CD4-positive, alpha-beta T cell (primary cell): ENCODE measurements around the gene CD63. TPM values are rescaled to one million over a fixed set of nuclear protein-coding genes. Genes with fewer than 3 reads are reported as not detected.

Experiments used
- ATAC-seq: fragments of 200-7000 bp; cut with Tn5 transposase; one replicate; pipeline ENCODE4 v1.10.0; 2022; ENCODE audit warnings: mild to moderate bottlenecking; ENCODE audit not compliant: poor library complexity
- CTCF ChIA-PET: fragments of 350-600 bp; sonication (Branson Sonifier 250); formaldehyde crosslinking; loops from one replicate; lab custom pipeline; 2021; ENCODE audit warnings: antibody characterized with exemption, inconsistent platforms; lab: Charles Lee
- POLR2A ChIA-PET: fragments of 350-600 bp; sonication (Branson Sonifier 250); formaldehyde crosslinking; loops from one replicate; lab custom pipeline; 2021; ENCODE audit warnings: antibody characterized with exemption, inconsistent platforms; lab: Charles Lee
- DNase-seq, 14 experiments: peaks; one replicate each; pipeline ENCODE4 v3.0.0-alpha.2; 2013 to 2020; ENCODE audit warnings: mixed read lengths in 2 of 14
- H3K27ac ChIP-seq, 2 donors: one replicate each; pipeline versions ENCODE4 v1.5.1 to v1.7.0; 2013; ENCODE audit warnings: low read length in 2 of 2, low read depth in 1 of 2, mild to moderate bottlenecking in 1 of 2
- H3K27me3 ChIP-seq, 2 experiments: 1 replicate in 1 of 2; 2 replicates in 1 of 2; pipeline versions ENCODE4 v1.6.1 to v1.7.0; 2013; ENCODE audit warnings: low read length in 2 of 2, control low read depth in 1 of 2, mild to moderate bottlenecking in 1 of 2, moderate library complexity in 1 of 2; ENCODE audit not compliant: insufficient read depth in 2 of 2, control insufficient read depth in 1 of 2
- H3K36me3 ChIP-seq: one replicate; pipeline ENCODE4 v1.6.1; 2013; ENCODE audit warnings: low read length, control low read depth; ENCODE audit not compliant: insufficient read depth
- H3K4me1 ChIP-seq: one replicate; pipeline ENCODE4 v1.6.1; 2013; ENCODE audit warnings: low read length, control low read depth; ENCODE audit not compliant: insufficient read depth
- H3K4me3 ChIP-seq: one replicate; pipeline ENCODE4 v1.5.1; 2013; ENCODE audit warnings: mild to moderate bottlenecking, low read length, moderate library complexity
- H3K9me3 ChIP-seq, 2 experiments: 1 replicate in 1 of 2; 2 replicates in 1 of 2; pipeline versions ENCODE4 v1.6.1 to v1.7.0; 2013; ENCODE audit warnings: low read length in 2 of 2, mild to moderate bottlenecking in 2 of 2, control low read depth in 1 of 2, moderate library complexity in 1 of 2; ENCODE audit not compliant: control insufficient read depth in 1 of 2, insufficient read depth in 1 of 2
- H3K27ac Mint-ChIP-seq: one replicate; pipeline ENCODE4 v1.8.0; 2020; ENCODE audit warnings: mixed read lengths
- H3K27me3 Mint-ChIP-seq: one replicate; pipeline ENCODE4 v1.8.0; 2021; ENCODE audit warnings: mixed read lengths
- H3K36me3 Mint-ChIP-seq: one replicate; pipeline ENCODE4 v1.8.0; 2021; ENCODE audit warnings: low read depth, mixed read lengths
- H3K4me1 Mint-ChIP-seq: one replicate; pipeline ENCODE4 v1.8.0; 2021; ENCODE audit warnings: low read depth, mixed read lengths
- H3K4me3 Mint-ChIP-seq: one replicate; pipeline ENCODE4 v1.8.0; 2020; ENCODE audit warnings: mild to moderate bottlenecking, mixed read lengths
- H3K9me3 Mint-ChIP-seq: one replicate; pipeline ENCODE4 v1.8.0; 2020; ENCODE audit warnings: mixed read lengths
- CTCF ChIP-seq: fragments of 200-600 bp; IDR thresholded peaks from one replicate; pipeline ENCODE4 v1.8.0; 2022; ENCODE audit warnings: antibody characterized with exemption, mild to moderate bottlenecking
- intact Hi-C, 2 experiments: fragments of 100-400 bp; cut with DNase I in 1 of 2; cut with micrococcal nuclease in 1 of 2; formaldehyde crosslinking; loops; one replicate each; pipeline versions ENCODE4 v1.15.1 to v1.9.0; 2023 to 2025; cut with DNase I, micrococcal nuclease
- total RNA-seq, 174 experiments: library from RNA in 2 of 174; stranded (reverse) in 2 of 174; gene quantifications; one replicate each; pipeline ENCODE4 v1.2.3 and lab custom pipeline; 2021 to 2026

CD63 gene
- total RNA-seq, 2 experiments from 2014 or later: 34.0 to 36.4 TPM

GRCh38 chr12:55744340-55745030 is 15.7 kb upstream of the CD63 start:
- H3K4me1 Mint-ChIP-seq: peaks cover 45% of the 10 kb centered on the region

GRCh38 chr12:55743406-55744339 is 14.9 kb upstream of the CD63 start:
- Histone ChIP-seq H3K9me3 (no peaks in the 10 kb centered on the region), H3K27me3 (no peaks in the 10 kb centered on the region), H3K36me3 (no peaks in the 10 kb centered on the region), H3K4me3 (peak overlapping the region; percentile 89), H3K27ac (no peak overlapping the region), H3K4me1 (peaks cover 35% of the 10 kb centered on the region)
- Mint-ChIP-seq H3K4me3 (peak overlapping the region; percentile 95), H3K36me3 (peaks cover 8% of the 10 kb centered on the region), H3K27me3 (no peaks in the 10 kb centered on the region), H3K27ac (peak overlapping the region; percentile 85), H3K4me1 (peaks cover 49% of the 10 kb centered on the region), H3K9me3 (no peaks in the 10 kb centered on the region)
- ChIA-PET POLR2A (interaction anchor here (0.5 to 3.9 kb wide), 15 partner anchors 11 to 478 kb away, joined by 3 to 31 read pairs (median 4); partner anchors contain the start of genes DNAJC14, ORMDL2, RNF41 and SARNP), CTCF (interaction anchor here (0.8 to 1.5 kb wide), 5 partner anchors 14 to 183 kb away, joined by 3 to 8 read pairs (median 3); partner anchors contain the start of genes ORMDL2 and SARNP)
- DNase-seq: peak in 12 of 14 experiments; percentile 25 to 81 (median 49)
- peak; percentile 40 for ATAC-seq
- TF ChIP-seq CTCF: no peak
- intact Hi-C loops: loop anchor here in 1 of 2 experiments (2.0 to 10.0 kb wide), 7 partner anchors 53 to 721 kb away; partner anchors contain the start of genes ESYT1, ORMDL2, RPS26 and SARNP

More at GRCh38 chr12:55744340-55745030, 15.7 kb upstream of the CD63 start:
- Histone ChIP-seq H3K36me3 (peaks cover 4% of the 10 kb centered on the region), H3K4me1 (peaks cover 35% of the 10 kb centered on the region), H3K9me3 (no peaks in the 10 kb centered on the region), H3K27me3 (no peaks in the 10 kb centered on the region), H3K4me3 (peak overlapping the region; percentile 89), H3K27ac (peak overlapping the region in 1 of 2 donors; percentile 13)
- peak overlapping the region; percentile 85 for H3K27ac Mint-ChIP-seq
- no peaks in the 10 kb centered on the region for H3K9me3 Mint-ChIP-seq
- H3K27me3 Mint-ChIP-seq: no peaks in the 10 kb centered on the region
- POLR2A ChIA-PET: interaction anchor here (0.8 to 3.9 kb wide), 14 partner anchors 10 to 477 kb away, joined by 3 to 31 read pairs (median 4); partner anchors contain the start of genes DNAJC14, ORMDL2, RNF41 and SARNP
- DNase-seq (peak in 1 of 14 experiments; percentile 17), ATAC-seq (no peak)
- CTCF ChIA-PET: interaction anchor here (0.8 to 1.5 kb wide), 5 partner anchors 14 to 182 kb away, joined by 3 to 8 read pairs (median 3); partner anchors contain the start of genes ORMDL2 and SARNP
- H3K4me3 Mint-ChIP-seq: peak overlapping the region; percentile 95
- no peak for TF ChIP-seq CTCF
- intact Hi-C loops: loop anchor here in 1 of 2 experiments (5.0 to 10.0 kb wide), 6 partner anchors 73 to 720 kb away; partner anchors contain the start of genes ESYT1, ORMDL2, RPS26 and SARNP
- H3K36me3 Mint-ChIP-seq: peaks cover 16% of the 10 kb centered on the region
